ENCODE measurements around the gene RAB36.

GRCh38 chr22:23116506-23117263 is 28.6 kb upstream of the RAB36 start:
- TF ChIP-seq TAF1 (IDR thresholded peaks at IDR 0.05; ENCODE audit: borderline replicate concordance, insufficient read depth, low read length), result no peak
- TF ChIP-seq SIN3A (IDR thresholded peaks at IDR 0.05; ENCODE audit: borderline replicate concordance, insufficient read depth, low read length), result no peak
- no peak for TF ChIP-seq POLR2AphosphoS5 (IDR thresholded peaks at IDR 0.05; ENCODE audit: low read depth, low read length)
- TF ChIP-seq, protein P1, sequence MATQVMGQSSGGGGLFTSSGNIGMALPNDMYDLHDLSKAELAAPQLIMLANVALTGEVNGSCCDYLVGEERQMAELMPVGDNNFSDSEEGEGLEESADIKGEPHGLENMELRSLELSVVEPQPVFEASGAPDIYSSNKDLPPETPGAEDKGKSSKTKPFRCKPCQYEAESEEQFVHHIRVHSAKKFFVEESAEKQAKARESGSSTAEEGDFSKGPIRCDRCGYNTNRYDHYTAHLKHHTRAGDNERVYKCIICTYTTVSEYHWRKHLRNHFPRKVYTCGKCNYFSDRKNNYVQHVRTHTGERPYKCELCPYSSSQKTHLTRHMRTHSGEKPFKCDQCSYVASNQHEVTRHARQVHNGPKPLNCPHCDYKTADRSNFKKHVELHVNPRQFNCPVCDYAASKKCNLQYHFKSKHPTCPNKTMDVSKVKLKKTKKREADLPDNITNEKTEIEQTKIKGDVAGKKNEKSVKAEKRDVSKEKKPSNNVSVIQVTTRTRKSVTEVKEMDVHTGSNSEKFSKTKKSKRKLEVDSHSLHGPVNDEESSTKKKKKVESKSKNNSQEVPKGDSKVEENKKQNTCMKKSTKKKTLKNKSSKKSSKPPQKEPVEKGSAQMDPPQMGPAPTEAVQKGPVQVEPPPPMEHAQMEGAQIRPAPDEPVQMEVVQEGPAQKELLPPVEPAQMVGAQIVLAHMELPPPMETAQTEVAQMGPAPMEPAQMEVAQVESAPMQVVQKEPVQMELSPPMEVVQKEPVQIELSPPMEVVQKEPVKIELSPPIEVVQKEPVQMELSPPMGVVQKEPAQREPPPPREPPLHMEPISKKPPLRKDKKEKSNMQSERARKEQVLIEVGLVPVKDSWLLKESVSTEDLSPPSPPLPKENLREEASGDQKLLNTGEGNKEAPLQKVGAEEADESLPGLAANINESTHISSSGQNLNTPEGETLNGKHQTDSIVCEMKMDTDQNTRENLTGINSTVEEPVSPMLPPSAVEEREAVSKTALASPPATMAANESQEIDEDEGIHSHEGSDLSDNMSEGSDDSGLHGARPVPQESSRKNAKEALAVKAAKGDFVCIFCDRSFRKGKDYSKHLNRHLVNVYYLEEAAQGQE (IDR thresholded peaks at IDR 0.05; ENCODE audit: insufficient read depth in 1 of 2, low read depth in 2 of 2, low read length in 2 of 2), result no peak
- TF ChIP-seq FOXP2 (optimal IDR thresholded peaks at IDR 0.05; ENCODE audit: borderline replicate concordance, extremely low read depth, extremely low read length, insufficient read depth), result no peak

Measured in PFSK-1 (cell line).